ENCODE data around the gene AUTS2.

GRCh38 chr7:70036695-70037094 is 438.4 kb downstream of the AUTS2 start:
- TF ChIP-seq GATA2 (IDR thresholded peaks at IDR 0.05; ENCODE audit: low read depth, low read length): no peak
- TF ChIP-seq GATA3 (IDR thresholded peaks at IDR 0.05; ENCODE audit: low read depth, low read length): no peak
